GM12875 (cell line): ENCODE measurements around the gene CACNB1.

Experiments used
- H3K4me3 ChIP-seq: one replicate; pipeline ENCODE4 v1.5.1; 2011; ENCODE audit warnings: low read depth, low read length, control low read depth
- CTCF ChIP-seq: IDR thresholded peaks from 2 replicates; pipeline ENCODE4 v1.5.1; 2011; ENCODE audit warnings: low read depth, mild to moderate bottlenecking, control low read depth, inconsistent platforms, low read length, moderate library complexity, borderline replicate concordance; ENCODE audit not compliant: insufficient read depth

CACNB1 gene

GRCh38 chr17:39210093-39210434 lies 12.6 kb upstream of the CACNB1 start:
- no peak for TF ChIP-seq CTCF
- no peak overlapping the region for H3K4me3 ChIP-seq

GRCh38 chr17:39209317-39210092 lies 12.0 kb upstream of the CACNB1 start:
- TF ChIP-seq CTCF: no peak
- no peak overlapping the region for H3K4me3 ChIP-seq

GRCh38 chr17:39208893-39209292 lies 11.4 kb upstream of the CACNB1 start:
- no peak for TF ChIP-seq CTCF
- H3K4me3 ChIP-seq: no peak overlapping the region

- no peak overlapping the region for H3K4me3 ChIP-seq
- TF ChIP-seq CTCF: no peak
These were observed 10.7 kb upstream of the CACNB1 start for GRCh38 chr17:39208136-39208535.

- no peak for TF ChIP-seq CTCF
- no peak overlapping the region for H3K4me3 ChIP-seq
These were observed 7.7 kb upstream of the CACNB1 start for GRCh38 chr17:39205112-39205526.

- no peak for TF ChIP-seq CTCF
These were observed 6.8 kb upstream of the CACNB1 start for GRCh38 chr17:39204245-39204644.

DNA sequence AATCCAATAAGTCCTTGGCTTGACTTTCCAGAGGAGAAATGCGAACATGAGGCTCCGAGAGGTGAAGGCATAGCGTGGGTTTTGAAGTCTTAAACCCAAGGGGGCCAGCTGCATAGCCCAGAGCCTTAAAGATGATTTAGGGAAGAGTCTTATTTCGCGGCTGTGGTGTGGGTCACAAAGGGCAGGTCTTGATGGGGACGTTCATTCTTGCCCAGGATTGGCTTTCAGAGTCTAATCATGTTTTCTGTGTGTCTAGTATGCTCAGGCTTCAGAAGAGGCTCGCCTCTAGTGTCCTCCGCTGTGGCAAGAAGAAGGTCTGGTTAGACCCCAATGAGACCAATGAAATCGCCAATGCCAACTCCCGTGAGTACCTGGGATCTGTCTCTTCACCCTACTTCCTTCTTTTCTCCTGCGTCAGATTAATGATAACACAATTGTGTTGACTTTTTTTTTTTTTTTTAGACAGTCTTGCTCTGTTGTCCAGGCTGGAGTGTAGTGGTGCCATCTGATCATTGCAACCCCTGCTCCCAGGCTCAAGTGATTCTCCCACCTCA lies 3.6 kb upstream of the CACNB1 start:
- TF ChIP-seq CTCF: no peak
- H3K4me3 ChIP-seq: peak overlapping the region; percentile 72

More at GRCh38 chr17:39204245-39204644, 6.8 kb upstream of the CACNB1 start:
- no peak overlapping the region for H3K4me3 ChIP-seq
